Measurements from ENCODE around the gene ZNF236.
A peak's percentile ranks its signal among the peaks of the same experiment; 100 is the strongest.

ZNF236 gene

DNA sequence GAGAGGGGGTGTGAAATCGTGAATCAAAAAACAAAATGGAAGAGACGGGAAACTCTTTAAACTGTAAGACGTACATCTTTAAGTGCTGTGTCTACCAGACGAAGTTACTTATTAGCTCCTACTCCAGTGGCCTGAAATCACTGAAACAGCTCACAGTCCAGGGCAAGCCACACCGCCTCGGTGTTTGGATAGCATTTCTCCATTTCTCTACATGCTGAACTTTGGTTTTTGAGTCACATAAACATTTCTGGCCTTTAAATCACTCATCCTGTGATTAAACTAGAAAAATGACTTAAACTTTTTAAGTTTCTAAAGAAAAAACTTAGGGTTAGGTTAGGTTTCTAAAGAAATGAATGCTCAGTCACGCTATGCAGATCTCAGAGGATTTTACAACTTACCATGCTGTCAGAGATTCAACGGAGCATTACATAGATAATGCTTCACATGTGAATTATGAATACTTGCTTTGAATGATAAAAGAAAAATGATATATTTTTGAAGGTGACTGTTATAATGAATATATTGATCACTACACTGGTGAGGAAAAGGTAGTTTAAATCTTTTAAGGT, 171.8 kb downstream of the ZNF236 start:
- H3K27ac ChIP-seq, result no peak overlapping the region

DNA sequence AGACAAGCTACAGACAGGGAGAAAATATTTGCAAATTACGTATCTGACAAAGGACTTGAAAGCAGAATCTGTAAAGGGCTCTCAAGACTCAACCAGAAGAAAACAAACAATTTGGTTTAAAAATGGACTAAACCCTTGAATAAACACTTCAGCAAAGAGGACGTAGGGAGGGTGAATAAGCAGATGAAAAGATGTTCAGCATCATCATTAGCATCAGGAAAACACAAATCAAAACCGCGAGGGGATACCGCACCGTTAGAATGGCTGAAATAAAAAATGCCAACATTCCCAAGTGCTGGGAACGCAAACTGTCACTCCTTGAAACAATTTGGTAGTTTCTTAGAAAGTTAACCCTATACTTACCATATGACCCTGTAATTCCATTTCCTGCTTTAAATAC, 173.5 kb downstream of the ZNF236 start:
- no peak overlapping the region for H3K27ac ChIP-seq
- TF ChIP-seq, protein P1, sequence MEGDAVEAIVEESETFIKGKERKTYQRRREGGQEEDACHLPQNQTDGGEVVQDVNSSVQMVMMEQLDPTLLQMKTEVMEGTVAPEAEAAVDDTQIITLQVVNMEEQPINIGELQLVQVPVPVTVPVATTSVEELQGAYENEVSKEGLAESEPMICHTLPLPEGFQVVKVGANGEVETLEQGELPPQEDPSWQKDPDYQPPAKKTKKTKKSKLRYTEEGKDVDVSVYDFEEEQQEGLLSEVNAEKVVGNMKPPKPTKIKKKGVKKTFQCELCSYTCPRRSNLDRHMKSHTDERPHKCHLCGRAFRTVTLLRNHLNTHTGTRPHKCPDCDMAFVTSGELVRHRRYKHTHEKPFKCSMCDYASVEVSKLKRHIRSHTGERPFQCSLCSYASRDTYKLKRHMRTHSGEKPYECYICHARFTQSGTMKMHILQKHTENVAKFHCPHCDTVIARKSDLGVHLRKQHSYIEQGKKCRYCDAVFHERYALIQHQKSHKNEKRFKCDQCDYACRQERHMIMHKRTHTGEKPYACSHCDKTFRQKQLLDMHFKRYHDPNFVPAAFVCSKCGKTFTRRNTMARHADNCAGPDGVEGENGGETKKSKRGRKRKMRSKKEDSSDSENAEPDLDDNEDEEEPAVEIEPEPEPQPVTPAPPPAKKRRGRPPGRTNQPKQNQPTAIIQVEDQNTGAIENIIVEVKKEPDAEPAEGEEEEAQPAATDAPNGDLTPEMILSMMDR (conservative IDR thresholded peaks at IDR 0.05), result no peak
- TF ChIP-seq ZFX (IDR thresholded peaks at IDR 0.05), result no peak

More for the DNA sequence above, 171.8 kb downstream of the ZNF236 start:
- TF ChIP-seq, protein P1 (conservative IDR thresholded peaks at IDR 0.05), result no peak
- TF ChIP-seq ZFX (IDR thresholded peaks at IDR 0.05), result no peak

DNA sequence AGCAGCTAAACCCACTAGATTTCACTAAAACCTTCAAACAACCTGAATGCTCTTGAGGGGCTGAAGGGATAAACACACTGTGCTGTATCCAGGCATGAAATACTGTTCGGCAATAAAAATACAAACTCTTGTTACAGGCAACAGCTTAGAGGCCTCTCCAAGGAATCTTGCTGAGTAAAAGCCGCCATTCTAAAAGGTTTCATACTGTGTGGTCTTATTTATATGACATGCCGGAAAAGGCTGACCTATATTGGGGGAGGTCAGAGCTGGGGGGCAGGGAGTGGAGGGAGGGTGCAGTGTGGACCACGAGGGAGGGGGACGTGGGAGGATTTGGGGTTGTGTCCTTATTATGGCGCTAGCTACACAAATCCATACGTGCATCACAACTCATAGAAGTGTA, 174.1 kb downstream of the ZNF236 start:
- TF ChIP-seq, protein P1 (conservative IDR thresholded peaks at IDR 0.05), result no peak
- no peak for TF ChIP-seq ZFX (IDR thresholded peaks at IDR 0.05)
- no peak overlapping the region for H3K27ac ChIP-seq

DNA sequence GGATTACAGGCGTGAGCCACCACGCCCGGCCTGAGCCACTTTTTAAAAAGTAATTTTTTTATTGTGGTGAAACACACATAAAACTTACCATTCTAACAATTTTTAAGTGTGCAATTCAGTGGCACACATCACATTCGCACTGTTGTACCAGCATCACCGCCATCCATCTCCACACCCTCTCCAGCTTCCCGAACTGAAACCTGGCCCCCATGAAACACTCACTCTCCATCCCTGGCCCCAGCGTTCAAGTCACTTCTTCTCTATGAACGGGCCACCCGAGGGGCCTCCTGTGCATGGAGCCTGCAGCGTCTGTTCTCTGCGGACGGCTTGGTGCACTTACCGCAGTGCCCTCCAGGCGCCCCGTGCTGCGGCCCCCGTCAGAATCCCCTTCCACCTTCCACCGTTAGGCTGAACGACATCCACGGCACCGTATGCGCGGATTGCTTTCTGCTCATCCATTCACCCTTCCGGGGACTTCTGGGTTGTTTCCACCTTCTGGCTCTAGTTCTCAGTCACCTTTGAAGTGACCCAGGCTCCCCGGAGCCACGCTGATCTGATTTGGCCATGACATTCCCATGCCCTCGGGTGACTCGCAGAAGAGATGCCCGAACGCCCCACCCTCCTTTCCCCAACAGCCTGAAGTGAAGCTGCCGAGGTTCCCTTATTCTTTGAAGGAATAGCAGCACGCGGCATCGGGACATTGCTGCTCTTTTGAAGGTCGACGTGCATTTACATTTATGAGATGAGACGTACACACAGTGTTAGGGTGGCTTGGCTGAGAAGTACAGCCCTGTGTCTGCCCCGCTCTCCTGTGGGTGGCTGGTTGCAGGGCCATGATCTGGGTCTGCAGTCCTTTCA, 175.8 kb downstream of the ZNF236 start:
- no peak overlapping the region for H3K27ac ChIP-seq

DNA sequence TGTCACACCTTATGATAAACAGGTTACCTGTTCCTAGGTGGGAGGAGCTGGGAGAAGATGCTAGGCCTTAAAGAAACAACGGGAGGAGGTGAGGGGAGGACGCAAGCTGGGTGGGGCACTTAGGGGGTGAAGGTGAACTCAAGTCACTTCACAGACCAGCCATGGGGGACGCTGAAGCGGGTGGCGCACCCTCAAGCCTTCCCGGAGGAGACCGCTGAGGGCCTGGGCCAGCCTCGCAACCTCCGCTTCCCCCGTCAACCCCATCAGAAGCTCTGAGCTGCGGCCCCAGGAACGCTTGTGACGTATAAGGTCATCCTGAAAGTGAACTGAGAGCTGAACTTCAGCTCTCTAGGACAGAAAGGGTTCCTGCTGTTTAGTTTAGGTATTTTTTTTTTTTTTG, 176.7 kb downstream of the ZNF236 start:
- TF ChIP-seq ZFX (IDR thresholded peaks at IDR 0.05), result no peak
- TF ChIP-seq, protein P1 (conservative IDR thresholded peaks at IDR 0.05), result no peak

More for the DNA sequence above, 175.8 kb downstream of the ZNF236 start:
- TF ChIP-seq, protein P1 (conservative IDR thresholded peaks at IDR 0.05), result no peak
- TF ChIP-seq ZFX (IDR thresholded peaks at IDR 0.05), result no peak

DNA sequence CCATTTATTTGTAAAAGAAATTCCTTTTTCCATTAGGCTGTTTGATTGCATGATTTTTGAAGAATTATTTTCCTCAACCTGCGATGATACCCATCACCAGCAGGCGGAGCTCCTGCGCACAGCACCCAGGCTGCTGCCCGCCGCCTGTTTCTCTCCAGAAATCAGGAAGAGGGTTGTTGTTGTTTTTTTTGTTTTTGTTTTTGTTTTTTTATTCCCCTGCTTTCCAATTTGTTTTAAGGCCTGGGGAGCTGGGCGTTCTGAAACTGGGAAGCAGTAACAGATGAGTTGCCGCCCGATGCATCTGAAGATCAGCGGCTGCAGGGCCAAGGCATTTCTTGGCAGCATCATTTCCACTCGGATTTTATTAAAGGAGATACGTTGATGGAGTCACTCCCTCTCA, 178.2 kb downstream of the ZNF236 start:
- TF ChIP-seq, protein P1 (conservative IDR thresholded peaks at IDR 0.05), result peak; percentile 97
- no peak for TF ChIP-seq ZFX (IDR thresholded peaks at IDR 0.05)
- H3K27ac ChIP-seq, result no peak overlapping the region

More for the DNA sequence above, 176.7 kb downstream of the ZNF236 start:
- H3K27ac ChIP-seq, result no peak overlapping the region

DNA sequence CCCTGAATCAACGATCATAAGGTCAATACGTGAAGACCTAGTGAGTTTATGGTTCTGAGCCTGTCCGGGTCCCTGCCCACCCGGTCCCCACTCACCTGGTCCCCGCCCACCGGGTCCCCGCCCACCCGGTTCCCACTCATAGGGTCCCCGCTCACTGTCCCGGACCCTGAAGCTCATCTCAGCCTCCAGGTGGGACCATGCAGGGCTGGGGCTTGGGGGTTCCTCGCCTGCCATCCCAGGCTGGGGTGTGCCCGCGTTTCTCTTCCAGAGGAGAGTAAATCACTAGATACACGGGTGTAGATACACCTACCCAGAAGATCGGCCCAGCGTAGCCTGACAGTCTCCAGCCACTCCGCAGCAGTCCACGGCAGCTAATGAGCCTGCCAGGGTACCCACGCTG, 178.7 kb downstream of the ZNF236 start:
- H3K27ac ChIP-seq, result no peak overlapping the region
- TF ChIP-seq, protein P1 (conservative IDR thresholded peaks at IDR 0.05), result no peak
- no peak for TF ChIP-seq ZFX (IDR thresholded peaks at IDR 0.05)
